GM12892 (cell line): ENCODE results near the gene ABHD17B.

Experiments
- POLR2A ChIP-seq: IDR thresholded peaks from 2 replicates; pipeline ENCODE4 v1.6.1; 2011; ENCODE audit warnings: low read depth, low read length, control low read depth
- POLR2AphosphoS5 ChIP-seq: IDR thresholded peaks from 2 replicates; pipeline ENCODE4 v1.6.1; 2011; ENCODE audit warnings: low read depth, low read length, control low read depth
- TAF1 ChIP-seq: IDR thresholded peaks from 2 replicates; pipeline ENCODE4 v1.6.1; 2011; ENCODE audit warnings: low read depth, mild to moderate bottlenecking, control low read depth, low read length, borderline replicate concordance

GRCh38 chr9:71915495-71915894, 4.5 kb upstream of the ABHD17B start:
- TF ChIP-seq POLR2A (no peak), TAF1 (no peak), POLR2AphosphoS5 (no peak)
